ENCODE data around the gene TLX1.

DNA sequence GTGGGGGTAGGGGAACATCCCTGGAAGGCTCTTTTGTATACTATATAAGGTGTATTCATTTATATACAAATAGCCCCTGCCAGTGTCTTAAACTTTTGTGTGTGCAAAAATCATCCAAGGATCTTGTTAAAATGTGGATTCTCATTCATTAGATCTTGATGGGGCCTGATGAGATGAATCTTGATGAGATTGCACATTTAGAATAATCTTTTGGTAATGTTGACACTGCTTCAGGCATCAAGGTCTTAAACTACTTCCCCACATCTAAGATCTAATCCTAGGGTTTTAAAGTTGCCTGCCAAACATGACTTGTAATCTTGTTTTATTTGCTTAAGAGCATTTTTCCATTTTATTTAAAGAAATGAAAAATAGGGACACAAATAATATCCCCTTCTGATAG lies 13.0 kb downstream of the TLX1 start:
- TF ChIP-seq, protein P1, sequence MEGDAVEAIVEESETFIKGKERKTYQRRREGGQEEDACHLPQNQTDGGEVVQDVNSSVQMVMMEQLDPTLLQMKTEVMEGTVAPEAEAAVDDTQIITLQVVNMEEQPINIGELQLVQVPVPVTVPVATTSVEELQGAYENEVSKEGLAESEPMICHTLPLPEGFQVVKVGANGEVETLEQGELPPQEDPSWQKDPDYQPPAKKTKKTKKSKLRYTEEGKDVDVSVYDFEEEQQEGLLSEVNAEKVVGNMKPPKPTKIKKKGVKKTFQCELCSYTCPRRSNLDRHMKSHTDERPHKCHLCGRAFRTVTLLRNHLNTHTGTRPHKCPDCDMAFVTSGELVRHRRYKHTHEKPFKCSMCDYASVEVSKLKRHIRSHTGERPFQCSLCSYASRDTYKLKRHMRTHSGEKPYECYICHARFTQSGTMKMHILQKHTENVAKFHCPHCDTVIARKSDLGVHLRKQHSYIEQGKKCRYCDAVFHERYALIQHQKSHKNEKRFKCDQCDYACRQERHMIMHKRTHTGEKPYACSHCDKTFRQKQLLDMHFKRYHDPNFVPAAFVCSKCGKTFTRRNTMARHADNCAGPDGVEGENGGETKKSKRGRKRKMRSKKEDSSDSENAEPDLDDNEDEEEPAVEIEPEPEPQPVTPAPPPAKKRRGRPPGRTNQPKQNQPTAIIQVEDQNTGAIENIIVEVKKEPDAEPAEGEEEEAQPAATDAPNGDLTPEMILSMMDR (IDR thresholded peaks at IDR 0.05): no peak
- no peak for TF ChIP-seq POLR2A (IDR thresholded peaks at IDR 0.05)

Data from esophagus squamous epithelium (tissue), 4 donors.